GM19240 (cell line): ENCODE results near the gene PPP1R14B.
"Not testable (repeated sequence)": the region's sequence is repeated elsewhere in the genome, so short reads cannot be mapped to it uniquely, and the experiment has no call there.

Source experiments
- DNase-seq: peaks from one replicate; pipeline ENCODE4 v3.0.0; 2011; ENCODE audit warnings: low spot score; ENCODE audit not compliant: insufficient read length

The PPP1R14B gene

DNA sequence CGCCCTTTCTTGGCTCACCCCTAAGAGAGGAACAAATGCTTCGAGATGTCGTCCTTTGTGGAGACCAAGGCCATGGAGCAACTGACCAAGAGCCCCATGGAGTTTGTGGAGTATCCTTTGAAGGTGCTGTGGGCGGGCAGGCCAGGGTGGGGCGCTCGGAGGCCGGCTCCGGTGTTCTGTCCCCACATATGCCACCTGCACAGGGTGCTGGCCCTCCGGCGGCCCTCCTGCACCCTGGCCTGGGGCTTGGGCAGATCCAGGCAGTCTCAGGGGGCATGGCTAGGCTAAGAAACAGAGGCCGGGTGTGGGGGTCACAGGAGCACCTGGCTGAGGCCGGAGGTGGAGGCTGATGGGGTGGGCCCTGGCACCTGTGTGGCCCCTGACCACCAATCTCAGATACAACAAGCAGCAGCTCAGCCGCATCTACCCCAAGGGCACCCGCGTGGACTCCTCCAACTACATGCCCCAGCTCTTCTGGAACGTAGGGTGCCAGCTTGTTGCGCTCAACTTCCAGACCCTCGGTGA is 14.9 kb upstream of the PPP1R14B start:
- no peak for DNase-seq

DNA sequence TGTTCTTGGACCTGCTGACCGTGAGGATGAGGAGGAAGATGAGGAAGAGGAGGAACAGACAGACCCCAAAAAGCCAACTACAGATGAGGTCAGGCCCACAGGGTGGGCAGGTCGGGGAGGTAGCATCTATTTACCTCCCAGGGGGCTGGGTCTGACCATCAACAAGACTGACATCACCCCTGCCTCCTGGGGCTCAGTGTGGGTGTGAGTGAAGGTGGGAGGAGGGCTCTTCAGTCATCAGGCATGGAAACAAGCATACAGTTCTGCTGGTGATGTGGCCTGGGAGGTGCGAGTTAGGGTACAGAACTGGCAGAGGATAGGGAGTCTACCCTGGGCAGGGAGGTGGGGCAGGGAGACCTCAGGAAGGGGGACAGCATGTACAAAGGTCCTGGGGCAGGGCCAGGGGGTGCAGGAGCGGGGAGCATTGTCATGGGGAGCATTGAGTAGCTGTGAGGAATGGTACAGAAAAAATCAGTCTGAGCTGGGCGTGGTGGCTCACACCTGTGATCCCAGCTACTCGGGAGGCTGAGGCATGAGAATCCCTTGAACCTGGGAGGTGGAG is 13.5 kb upstream of the PPP1R14B start:
- DNase-seq: no peak

DNA sequence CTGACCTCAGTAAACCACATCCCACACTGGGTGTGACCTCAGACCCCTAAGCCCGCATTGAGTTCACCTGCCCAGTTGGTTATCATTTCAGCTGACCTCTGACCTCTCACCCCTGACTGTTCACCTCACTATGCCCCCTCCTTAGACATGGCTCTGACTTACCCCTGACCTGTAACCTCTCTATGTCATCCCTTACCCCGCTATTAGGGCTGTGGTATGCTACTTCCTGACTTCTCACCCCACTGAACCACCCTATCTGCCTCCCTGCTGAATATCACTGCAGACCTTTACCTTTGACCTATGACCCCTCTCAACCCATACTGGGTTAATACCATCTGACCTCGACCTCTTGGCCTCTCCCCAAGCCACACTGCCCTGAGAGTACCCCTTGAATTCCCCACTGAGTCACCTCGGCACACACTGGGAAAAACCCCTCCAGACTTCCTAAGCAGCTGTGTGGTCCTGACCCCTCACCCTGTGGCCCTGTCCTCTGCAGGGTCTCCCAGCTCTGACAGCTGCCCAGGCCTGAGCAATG is 12.9 kb upstream of the PPP1R14B start:
- DNase-seq: no peak

DNA sequence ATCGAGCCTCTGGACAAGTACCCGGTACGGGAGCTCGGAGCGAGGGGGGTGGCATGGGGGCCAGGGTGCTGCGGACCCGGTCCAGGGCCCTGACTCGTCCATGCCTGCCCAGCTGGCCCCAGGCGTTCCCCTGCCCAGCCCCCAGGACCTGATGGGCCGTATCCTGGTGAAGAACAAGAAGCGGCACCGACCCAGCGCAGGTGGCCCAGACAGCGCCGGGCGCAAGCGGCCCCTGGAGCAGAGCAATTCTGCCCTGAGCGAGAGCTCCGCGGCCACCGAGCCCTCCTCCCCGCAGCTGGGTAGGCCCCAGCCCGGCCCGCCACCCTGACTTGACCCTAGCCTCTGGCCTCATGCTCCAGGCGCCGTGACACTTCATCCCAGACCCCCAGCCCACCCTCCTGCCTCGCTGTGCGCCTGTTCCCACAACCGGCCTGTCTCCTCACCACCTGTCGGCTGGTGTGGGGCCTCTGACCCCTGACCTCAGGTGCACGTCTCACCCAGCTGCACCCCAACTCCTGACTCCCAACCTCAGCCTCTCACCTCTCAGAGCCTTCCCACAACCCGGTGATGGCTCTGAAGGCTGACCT is 12.3 kb upstream of the PPP1R14B start:
- DNase-seq: no peak

DNA sequence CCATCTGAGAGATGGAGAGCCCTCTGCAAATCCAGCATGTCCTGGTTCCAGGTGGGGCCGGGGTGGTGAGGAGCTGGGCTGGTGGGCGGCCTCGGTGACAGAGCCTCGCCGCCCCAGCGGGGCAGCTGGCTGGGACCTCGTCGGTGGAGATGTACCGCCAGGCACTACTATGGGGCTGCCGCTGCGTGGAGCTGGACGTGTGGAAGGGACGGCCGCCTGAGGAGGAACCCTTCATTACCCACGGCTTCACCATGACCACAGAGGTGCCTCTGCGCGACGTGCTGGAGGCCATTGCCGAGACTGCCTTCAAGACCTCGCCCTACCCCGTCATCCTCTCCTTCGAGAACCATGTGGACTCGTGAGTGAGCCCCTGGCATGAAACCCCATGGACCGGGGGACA is 11.6 kb upstream of the PPP1R14B start:
- no peak for DNase-seq

DNA sequence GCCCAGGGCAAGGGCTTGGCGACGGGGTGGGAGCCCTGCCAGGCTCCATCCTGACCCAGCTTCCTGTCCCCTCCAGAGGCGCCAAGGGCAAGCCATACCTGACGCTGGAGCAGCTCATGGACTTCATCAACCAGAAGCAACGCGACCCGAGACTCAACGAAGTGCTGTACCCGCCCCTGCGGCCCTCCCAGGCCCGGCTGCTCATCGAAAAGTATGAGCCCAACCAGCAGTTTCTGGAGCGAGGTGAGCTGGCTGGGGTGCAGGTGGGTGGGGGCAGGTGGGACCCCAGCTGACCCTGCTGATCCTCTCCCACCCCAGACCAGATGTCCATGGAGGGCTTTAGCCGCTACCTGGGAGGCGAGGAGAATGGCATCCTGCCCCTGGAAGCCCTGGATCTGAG is 9.6 kb upstream of the PPP1R14B start:
- no peak for DNase-seq

DNA sequence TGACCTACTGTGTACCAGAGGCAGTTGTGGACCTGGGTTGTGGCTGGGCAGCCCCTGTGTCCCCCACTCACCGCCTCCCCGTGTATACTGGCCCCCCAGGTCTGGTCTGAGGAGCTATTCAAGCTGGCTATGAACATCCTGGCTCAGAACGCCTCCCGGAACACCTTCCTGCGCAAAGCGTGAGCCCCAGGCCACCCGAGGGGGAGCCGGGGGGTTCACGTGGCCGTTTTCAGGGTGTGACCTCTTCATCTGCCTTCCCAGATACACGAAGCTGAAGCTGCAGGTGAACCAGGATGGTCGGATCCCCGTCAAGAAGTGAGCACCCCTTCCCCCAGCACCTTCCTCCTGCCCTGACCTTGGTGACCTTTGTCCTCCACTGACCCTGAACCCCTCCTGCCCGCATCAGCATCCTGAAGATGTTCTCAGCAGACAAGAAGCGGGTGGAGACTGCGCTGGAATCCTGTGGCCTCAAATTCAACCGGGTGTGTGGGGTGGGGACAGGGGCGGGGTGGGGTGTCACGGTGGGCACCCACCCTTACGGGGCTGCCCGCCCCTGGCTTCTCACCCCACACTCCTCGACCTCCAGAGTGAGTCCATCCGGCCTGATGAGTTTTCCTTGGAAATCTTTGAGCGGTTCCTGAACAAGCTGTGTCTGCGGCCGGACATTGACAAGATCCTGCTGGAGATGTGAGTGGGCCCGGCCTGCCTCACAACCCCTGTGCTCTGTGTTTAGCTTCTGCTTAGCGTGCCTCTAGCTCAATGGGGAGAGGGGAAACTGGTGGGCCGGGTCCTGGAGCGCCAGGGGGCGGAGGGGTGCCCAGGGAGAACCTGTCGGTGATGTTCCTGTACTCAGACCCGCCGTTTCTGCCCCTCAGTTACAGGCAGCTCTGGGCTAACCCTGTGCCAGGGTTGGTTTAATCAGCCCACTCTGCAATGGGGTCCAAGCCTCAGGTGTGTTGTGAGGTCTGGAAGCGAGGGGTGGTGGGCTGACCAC is 8.7 kb upstream of the PPP1R14B start:
- no peak for DNase-seq

DNA sequence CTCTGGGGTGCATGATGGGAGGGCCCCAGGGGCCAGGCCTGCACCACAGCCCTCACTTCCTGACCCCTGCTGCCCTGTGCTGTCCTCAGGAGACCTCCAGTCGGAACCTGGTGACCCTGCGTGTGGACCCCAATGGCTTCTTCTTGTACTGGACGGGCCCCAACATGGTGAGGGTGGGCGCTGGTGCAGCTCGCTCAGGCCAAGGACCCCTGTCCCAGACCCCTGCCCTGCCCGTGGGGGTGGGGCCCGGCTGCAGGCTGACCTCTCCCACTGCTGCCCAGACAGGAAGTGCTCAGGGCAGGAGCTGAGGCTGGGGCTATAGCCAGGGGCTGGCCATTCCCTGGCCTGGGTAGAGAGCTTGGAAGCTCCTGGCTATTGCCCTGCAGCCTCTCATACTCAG is 7.6 kb upstream of the PPP1R14B start:
- DNase-seq: no peak

DNA sequence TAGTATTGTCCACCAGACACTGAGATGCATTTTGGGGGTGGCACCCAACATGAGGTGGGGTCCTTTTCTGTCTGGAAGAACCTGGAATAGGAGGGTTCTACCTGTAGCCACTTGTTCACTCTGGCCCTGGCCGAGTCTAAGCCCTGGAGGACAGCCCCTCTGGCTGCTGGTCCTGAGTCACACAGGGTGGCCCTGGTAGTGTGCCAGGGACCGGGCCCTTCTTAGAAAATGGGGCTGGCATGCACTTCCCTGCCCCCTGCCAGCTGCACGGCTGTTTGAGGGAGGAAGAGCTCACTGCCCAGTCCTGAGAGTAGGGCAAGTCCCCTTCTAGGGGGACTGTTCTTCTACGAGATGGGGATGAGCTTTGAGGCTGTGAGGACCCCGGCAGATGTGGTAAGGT is 6.7 kb upstream of the PPP1R14B start:
- DNase-seq: no peak

DNA sequence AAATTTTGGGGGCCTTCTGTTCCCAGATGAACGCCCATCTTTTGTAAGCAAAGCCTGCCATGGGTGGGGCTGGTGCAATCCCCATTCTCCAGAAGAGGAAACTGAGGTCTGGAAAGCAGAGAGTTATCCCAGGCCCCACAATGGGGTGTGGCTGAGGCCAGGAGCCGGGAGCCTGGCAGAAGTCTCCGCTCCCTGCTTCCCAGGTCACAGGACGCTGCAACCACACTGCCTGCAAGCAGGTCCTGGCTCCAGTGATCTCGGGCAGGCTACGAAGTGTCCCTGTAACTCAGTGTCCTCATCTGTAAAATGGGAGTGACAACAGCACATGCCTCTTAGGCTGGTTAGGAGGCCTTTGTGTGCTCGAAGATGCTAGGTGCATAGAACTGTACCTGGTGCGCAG is 6.3 kb upstream of the PPP1R14B start:
- no peak for DNase-seq

DNA sequence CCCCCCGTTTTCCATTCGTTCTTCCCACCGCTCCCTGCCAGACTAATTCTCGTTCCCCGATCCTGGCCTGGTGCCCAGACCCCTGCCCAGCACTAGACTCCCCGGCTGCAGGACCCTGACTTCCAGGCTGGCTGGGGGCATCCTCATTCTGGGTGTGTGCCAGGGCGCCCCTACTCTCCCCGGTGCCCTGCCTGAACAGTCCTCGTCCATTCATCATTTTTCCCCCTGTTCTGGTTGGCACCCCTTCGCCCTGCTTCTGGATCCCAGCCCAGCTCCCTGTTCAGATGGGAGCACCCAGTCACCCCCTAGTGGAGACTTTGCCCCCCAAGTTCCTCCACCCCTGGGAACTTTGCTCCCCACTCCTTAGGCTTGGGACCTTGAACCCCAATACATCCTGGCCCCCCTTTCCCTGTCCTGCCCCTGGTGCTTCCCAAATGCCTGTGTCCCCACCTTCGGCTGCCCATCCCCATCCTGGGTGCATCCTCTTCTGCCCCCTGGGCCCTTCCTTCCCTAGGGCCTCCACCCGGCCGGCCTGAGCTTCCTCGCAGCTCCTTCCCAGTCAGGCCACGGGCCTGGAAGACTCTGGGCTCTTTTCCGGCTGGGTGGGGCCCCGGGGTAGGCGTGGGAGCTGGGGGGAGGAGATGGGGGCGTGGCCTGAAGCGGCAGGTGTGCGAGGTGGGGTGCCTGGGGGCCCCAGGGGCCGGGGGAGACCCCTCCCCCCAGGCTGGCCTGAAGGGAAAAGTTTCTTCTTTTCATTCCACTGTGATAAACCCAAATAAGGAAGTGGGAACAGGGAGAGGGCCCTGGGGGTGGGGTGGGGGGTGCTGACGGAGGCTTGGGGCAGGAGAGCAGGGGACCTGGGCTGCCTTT is 5.5 kb upstream of the PPP1R14B start:
- no peak for DNase-seq

DNA sequence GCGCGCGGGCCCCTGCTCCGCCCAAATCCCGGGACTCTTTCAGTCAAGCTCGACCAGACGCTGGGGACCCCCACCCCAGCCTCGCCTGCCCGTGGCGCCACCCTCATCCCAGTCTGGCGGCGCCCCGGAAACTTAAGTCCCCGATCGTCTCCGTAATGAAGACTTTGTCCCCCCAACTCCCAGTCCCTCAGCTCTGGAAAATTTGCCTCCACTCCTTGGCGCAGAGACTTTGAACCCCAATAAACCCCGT is 4.9 kb upstream of the PPP1R14B start:
- no peak for DNase-seq

DNA sequence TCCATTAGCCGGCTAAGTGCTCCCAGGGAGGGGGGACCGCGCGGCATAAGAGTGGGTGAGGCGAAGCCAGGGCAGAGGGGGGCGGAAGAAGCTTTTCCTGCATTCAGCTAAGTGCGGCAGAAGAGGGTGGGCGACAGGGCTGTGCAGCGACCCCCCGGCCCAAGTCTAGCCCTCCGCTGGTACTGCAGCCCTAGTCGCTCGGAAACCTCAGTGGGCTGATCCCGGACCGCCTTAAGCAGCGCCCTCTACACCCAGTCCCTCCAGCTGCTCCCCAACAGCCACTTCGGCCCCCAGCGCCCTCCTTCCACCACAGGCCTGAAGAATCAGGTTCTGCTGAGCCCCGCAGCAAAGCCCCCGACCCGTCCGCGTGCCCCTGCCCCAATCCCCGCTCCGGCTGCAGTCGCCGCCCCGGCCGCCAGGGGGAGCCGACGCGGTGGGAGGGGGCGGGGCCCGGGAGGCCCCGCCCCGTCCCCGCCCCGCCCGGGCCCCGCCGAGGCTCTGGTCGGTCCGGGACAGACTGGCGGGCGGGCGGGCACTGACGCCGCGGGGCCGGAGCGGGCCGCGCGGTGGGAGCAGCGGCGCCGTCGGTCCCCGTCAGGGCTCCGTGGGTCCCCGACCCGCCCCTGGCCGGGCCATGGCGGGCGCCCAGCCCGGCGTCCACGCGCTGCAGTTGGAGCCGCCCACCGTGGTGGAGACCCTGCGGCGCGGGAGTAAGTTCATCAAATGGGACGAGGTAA is 4.4 kb upstream of the PPP1R14B start, which contains the start of gene PLCB3:
Gene PLCB3 (plus strand): TSS at position 515 of the 737 bp plus-strand sequence. CDS start 120 bp downstream, at position 635.
- DNase-seq: peak; percentile 79

DNA sequence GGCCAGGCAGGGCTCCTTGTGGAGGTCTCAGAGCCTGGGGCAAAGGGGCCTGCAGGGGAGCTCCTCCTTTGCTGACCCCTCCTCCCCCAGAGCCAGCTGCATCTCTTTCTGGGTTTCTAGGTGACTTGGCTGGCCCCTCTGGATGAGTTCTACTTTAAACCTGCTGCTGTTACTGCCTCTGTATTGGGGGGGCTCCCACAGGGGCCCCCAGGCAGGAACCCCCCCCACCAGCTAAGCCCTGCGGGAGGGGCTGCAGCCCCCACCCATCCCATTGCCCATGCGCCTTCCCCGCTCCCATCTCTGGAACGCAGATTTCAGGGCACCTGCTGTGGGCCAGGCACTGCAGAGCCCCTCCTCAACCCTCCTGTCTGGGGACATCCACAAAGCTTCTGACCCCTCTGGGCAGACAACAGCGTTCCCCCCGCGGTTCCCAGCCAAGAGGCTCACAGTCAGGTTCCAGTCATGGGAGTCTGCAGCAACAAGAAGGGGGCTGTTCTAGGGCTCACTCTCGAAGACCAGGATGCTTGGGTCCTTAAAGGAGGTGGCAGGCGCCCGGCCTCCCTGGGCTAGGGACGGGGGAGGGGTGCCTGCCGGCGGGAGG is 3.8 kb upstream of the PPP1R14B start:
- DNase-seq: no peak

DNA sequence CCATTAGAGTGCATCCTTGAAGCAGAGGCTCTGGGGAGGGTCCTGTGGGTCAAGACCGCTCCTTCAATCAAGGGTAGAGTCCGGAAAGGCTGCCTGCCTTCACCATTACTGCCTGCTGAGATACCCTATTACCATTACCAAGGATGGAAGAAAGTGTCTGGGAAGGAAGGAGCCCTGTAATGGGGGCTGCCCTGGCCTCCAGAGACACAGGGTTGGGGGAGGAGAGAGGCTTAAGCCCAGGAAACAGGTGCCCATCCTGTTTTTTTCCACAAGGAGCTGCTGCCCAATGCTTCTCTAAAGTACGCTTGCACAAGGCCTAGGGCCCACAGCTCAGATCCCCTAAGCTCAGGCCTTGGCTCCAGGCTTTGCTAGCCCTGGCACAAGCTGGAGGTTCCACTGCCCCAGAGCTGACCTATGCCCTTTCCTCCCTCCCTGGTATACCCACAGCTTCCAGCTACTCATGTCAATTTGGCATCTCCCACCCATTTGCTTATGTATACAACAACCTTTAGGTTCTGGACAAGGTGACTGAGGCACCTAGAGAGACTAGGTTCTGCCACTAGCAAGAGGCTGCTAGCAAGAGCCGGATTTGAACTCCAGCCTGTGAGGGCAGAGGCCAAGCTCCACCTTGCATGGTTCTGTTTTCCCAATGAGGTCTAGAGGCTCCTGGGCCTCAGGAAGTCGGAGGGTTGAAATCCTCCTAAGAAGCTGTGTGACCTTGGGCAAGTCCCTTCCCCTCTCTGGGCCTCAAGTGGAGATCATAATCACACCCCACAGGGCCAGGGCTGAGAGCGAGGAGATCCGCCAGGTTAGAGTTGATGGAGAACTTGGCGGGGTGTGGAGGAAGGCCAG is 3.0 kb upstream of the PPP1R14B start:
- no peak for DNase-seq

DNA sequence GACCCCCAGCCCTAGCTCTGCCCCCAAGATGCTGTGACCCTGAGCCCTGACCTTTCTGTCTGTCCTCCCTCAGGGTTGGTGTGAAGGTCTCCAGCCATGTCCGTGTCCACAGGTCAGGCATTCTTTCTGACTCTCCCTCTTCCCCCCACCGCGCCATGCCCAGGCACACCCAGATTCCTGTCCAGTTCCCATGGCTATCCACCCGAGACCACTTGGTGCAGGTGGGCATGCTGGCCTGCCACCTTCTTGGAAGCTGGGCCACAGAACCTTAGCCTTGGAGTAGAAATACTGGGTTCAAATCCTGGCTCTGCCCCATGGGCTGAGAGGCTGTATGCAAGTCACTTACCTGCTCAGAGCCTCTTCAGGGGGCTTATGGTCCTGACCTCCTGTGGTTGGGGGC is 2.3 kb upstream of the PPP1R14B start:
- DNase-seq: no peak

DNA sequence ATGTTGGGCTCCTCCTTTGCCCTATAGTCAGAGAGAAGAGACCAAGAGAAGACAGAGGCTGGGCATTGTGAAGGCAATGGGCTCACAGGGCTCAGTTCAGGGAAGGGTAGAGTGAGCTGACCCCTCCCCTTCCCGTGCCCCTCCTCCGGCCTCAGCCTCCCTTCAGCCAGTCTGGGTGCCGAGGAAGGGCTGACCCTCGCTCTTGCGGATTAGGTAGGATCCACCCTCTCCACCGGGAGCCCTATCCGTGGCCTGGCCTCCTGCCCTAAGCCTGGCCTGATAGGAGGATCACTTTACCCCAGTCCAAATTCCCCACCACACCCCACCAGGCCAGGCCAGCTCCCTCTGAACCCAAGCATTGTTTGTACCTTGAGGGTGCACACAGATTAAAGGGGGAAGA is 1.8 kb upstream of the PPP1R14B start:
- DNase-seq: no peak

DNA sequence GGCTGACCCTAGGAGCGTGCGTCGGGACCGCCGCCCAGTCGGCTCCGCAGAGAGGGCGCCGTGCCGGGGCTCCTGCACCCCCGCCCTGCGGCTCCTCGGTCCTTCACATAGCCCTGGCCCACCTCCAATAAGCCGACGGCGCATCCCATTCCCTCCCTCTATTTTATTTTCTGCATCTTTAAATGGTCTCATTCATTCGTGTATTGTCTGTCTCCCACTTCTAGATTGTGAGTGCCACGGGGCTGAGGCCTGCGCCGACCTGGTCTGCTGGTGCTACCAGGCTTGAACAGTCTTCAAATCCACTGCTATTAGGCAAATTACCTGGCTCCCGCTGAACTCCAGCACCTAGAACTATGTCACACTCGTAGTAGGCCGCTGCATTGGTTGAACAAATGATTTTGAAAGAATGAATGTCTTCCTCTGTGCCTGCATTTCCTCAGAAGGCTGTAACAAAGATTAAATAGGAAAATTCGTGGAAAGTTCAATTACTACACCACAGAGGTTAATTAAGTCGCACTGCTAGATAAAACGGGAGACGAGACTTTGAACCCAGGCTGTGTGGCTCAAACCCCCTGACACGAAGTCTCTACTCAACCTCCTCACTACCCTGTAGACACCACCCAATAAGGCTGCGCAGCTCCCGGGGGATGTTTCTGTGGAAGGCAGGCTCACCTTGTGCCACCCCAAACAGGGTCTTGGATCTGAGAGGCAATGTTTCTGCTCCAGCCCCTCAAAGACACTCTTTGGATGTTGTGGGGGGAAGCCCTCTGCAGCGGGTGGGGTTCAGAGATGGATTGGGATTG is 1.2 kb upstream of the PPP1R14B start:
- no peak for DNase-seq

DNA sequence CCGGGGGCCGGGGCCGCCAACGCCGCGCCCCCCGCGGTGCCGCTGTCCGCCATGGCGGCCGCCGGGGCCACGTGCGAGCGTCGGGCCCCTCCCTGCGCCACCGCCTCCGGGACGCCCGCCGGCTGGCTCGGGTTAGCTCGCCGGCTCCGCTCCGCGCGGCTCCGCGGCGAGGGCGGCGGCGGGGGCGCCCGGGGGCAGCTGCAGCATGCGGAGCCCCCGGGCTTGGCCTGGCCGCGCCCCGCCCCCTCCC is 197 bp downstream of the PPP1R14B start:
- DNase-seq: not testable (repeated sequence)
